Measurements from ENCODE around the gene GNPTG.
A peak's percentile ranks its signal among the peaks of the same experiment; 100 is the strongest.

The GNPTG gene

DNA sequence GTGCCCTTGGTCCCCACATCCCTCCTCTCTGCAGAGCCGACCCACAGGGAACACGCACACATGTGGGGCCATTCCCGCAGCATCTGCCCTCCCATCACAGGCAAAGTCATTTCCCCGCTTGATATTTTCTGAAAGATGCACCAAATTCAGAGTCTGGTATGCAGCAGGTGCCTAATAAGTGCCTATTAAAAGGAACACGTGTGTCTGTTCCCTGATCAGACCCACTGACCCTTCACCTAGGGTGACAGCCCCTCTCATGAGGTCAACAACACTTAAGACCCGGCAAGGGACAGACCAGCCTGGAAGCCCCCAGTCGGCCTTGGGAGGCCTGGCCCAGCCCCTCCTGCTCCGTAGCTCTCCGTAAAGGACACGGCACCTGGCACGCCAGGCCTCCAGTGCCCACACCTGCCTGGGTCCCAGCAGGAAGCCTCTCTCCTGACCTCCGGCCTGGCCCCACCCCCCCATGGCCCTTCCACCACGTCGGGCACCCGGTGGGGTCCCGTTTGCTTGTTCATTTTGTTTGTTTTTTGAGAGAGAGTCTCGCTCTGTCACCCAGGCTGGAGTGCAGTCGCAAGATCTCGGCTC lies 42.7 kb downstream of the GNPTG start:
- DNase-seq (ENCODE audit: low spot score), result no peak

DNA sequence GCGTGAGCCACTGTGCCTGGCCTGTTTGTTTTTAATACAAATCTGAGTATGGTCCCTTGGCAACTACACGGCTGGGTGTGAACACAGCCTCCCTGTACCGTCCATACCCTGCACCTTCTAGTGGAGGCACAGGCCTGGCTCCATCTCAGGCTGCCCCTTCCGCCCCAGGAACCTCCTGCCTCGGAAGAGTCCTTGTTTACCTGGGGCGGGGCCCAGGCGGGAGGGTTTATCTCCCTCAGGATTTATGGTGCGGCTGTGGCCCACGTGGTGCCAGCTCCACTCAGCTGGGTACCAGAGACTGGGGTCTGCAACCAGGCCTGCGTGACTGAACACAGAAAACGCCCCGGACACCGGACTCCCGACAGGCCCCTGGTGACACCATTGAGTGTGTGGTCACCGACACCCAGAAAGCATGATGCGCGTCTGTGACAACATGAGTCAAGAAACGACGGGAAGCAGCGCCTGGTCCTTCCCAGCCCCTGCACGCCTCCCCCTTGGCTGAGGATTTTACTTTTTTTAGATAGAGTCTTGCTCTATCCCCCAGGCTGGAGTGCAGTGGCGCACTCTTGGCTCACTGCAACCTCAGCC lies 43.8 kb downstream of the GNPTG start:
- DNase-seq (ENCODE audit: low spot score), result no peak

DNA sequence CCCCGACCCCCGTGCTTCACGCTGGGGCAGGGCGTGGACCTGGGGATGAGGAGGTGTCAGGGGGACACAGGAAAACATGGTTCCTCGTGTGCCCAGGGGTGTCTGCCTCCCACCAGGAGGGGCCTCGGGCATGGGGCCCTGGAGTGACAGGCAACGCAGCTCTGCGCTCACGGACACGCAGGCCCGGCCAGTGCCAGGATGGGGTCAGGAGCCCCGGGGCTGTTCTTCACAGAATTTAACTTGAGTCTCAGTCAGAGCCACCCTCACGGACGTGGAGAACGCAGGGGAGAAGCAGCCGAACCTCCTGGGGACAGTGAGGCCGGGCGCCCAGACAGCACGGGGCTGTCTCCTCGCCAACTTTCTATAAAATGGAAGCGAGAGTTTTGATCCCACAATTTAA lies 46.0 kb downstream of the GNPTG start:
- peak; percentile 17 for DNase-seq (ENCODE audit: low spot score)

DNA sequence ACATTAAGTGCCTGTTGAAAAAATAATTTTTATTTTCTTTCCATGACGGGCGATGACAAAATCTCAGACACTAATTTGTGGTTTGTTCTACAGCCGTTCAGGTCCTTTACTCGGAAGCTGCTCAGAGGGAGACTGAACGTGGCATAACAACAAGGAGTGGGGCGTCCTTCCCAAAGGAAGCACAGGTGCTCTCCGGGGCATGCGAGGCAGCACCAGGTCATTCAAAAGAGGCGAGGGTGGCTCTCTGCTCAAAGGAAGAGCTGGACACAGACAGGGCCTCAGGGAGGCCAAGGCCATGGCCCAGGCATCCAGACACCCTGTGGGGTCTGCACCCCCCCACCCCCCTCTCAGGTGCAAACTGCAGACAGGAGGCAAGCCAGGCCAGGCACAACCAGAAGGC lies 46.6 kb downstream of the GNPTG start:
- peak; percentile 3 for DNase-seq (ENCODE audit: low spot score)

- peak; percentile 17 for DNase-seq (ENCODE audit: low spot score)
These were observed 47.3 kb downstream of the GNPTG start for GRCh38 chr16:1398826-1399581.

DNA sequence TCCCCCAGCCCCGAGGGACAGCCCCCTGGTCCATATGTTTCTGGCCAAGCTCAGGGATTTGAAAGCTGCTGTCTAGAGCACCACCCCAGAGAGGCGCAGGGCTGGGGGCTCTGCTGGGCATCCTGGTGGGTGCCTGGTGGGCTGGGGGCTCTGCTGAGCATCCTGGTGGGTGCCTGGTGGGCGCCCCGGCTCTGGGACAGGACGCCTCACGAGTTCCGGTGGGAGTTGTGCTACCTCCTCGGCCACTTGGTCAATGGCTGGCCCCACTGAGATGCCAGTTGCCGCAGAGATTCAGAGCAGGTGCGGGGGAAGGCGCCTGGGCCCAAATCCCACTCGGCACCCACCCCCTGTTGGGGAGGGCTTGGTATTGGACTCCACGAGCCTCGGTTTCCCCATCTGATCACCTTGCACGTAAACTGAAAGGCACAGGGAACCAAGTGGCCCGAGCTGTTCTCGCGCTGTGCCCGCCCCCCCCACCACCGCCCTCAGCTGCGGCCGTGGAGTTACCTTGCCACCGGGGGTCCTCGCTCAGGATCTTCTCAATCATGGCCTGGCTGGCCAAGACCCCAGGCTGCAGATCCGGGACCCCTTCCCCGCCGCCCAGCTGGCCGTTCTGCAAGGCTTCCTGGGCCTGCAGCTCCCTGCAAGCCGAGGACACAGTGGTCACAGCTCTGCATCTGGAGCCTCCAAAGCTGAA lies 49.5 kb downstream of the GNPTG start:
- peak; percentile 55 for DNase-seq (ENCODE audit: low spot score)

GRCh38 chr16:1401758-1402154 lies 50.0 kb downstream of the GNPTG start:
- no peak for DNase-seq (ENCODE audit: low spot score)

DNA sequence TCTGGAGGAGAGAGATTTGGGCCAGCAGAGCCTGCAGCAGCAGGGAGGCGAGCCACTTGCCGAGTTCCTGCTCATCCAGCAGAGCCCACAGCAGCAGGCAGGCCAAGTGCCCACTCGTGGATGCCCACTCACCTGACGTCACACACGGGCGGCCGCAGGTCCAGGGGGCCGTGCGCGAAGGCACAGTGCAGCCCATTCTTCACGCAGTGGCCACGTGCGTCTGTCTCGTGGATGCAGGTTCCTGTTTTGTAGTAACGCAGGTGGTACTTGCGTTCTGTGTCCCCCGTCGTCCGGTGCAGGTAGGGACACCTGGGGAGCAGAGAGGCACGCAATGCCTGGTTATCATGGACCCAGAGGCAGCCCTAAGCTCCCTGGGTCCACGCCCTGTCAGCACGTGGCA lies 51.3 kb downstream of the GNPTG start:
- no peak for DNase-seq (ENCODE audit: low spot score)

GRCh38 chr16:1403733-1404132 lies 52.0 kb downstream of the GNPTG start:
- no peak for DNase-seq (ENCODE audit: low spot score)

DNA sequence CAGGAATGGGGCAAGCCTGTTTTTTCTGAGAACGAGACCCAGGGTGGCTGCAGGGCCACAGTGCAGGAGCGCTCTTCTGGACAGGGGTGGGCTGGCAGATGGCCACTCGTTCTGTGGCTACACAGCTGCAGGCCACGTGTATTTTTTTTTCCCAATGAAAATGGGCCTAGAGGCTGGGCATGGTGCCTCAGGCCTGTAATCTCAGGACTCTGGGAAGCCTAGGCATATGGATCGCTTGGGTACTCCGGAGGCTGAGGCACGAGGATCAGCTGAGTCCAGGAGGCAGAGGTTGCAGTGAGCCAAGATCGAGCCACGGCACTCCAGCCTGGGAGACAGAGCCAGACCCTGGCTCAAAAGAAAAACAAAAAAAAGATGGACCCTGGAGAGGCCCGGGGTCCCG lies 56.0 kb downstream of the GNPTG start:
- DNase-seq (ENCODE audit: low spot score), result peak; percentile 7

DNA sequence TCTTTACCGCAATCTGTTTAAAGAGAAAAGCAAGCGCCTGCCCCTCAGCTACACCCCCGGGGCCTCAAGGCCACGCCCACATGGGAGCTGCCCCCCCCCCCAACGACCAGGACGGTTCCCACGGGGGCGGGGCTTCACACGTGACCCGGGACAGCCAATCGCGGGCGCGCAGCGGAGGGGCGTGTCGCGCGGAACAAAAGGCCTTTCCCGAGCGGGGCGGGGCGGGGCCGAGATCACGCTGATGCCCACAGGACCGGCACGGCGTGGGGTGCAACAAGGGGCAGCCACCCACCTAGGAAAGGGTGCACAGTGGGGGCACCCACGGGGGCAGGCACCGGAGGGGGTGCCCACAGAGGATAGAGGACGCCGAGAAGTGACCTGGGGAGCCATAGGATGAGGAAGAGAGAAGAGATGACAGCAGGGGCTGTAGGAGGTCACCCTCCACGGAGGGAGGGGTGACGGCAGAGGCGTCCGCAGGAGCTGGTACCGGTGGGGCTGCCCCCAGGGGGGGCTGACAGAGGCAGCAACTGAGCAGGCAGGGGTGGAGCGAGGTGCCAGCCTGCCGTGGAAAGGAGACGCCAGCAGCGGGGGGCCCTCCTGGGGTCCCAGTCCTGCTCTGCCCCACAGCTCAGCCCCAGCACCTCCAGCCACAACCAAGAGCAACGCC lies 56.6 kb downstream of the GNPTG start:
- peak; percentile 95 for DNase-seq (ENCODE audit: low spot score)

GRCh38 chr16:1412847-1413246 lies 61.1 kb downstream of the GNPTG start:
- no peak for DNase-seq (ENCODE audit: low spot score)
